IPS-18a (cell line): ENCODE measurements around the gene MED13L.

ENCODE experiments used
- H3K27ac ChIP-seq: one replicate; pipeline ENCODE4 v1.5.1; 2013; ENCODE audit warnings: low read length
- H3K27me3 ChIP-seq: one replicate; pipeline ENCODE4 v1.6.1; 2013; ENCODE audit warnings: mild to moderate bottlenecking, low read length; ENCODE audit not compliant: control insufficient read depth, insufficient read depth
- H3K36me3 ChIP-seq: one replicate; pipeline ENCODE4 v1.6.1; 2013; ENCODE audit warnings: low read depth, low read length; ENCODE audit not compliant: control insufficient read depth
- H3K4me1 ChIP-seq: one replicate; pipeline ENCODE4 v1.6.1; 2013; ENCODE audit warnings: low read depth, low read length; ENCODE audit not compliant: control insufficient read depth
- H3K4me3 ChIP-seq: one replicate; pipeline ENCODE4 v1.5.1; 2013; ENCODE audit warnings: low read length
- H3K9ac ChIP-seq: one replicate; pipeline ENCODE4 v1.6.1; 2013; ENCODE audit warnings: mild to moderate bottlenecking, low read length, moderate library complexity
- H3K9me3 ChIP-seq: one replicate; pipeline ENCODE4 v1.6.1; 2013; ENCODE audit warnings: low read depth, low read length; ENCODE audit not compliant: control insufficient read depth

The MED13L gene

GRCh38 chr12:116186482-116187150 is 90.9 kb downstream of the MED13L start:
- no peak overlapping the region for H3K4me3 ChIP-seq
- H3K9me3 ChIP-seq, result no peaks in the 10 kb centered on the region
- no peak overlapping the region for H3K27ac ChIP-seq
- no peaks in the 10 kb centered on the region for H3K27me3 ChIP-seq
- no peaks in the 10 kb centered on the region for H3K36me3 ChIP-seq
- H3K9ac ChIP-seq, result no peak overlapping the region
- H3K4me1 ChIP-seq, result peaks cover 7% of the 10 kb centered on the region

DNA sequence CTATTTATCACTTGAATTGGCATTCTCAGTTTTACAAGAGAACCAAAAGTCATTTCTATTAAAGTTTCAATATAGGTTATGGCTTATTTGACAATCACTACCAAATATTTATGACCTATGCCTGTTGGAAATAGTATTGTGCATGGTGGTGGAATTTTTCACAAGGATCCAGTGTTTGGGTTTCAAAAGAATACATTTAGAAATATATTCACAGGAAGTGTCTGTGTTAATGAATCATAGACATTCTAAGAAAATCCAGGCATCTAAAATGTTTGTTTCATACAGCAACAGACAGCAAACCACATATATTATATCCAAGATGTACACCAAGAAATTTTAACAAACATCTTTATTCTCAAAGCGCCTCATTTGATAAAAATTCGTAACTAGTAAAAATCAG is 92.7 kb downstream of the MED13L start:
- H3K27me3 ChIP-seq, result no peaks in the 10 kb centered on the region
- no peaks in the 10 kb centered on the region for H3K9me3 ChIP-seq
- no peak overlapping the region for H3K9ac ChIP-seq
- peaks cover 7% of the 10 kb centered on the region for H3K4me1 ChIP-seq
- H3K36me3 ChIP-seq, result no peaks in the 10 kb centered on the region
- no peak overlapping the region for H3K4me3 ChIP-seq
- no peak overlapping the region for H3K27ac ChIP-seq

- no peak overlapping the region for H3K4me3 ChIP-seq
- H3K27ac ChIP-seq, result no peak overlapping the region
- H3K9me3 ChIP-seq, result no peaks in the 10 kb centered on the region
- peaks cover 7% of the 10 kb centered on the region for H3K4me1 ChIP-seq
- H3K27me3 ChIP-seq, result no peaks in the 10 kb centered on the region
- H3K36me3 ChIP-seq, result no peaks in the 10 kb centered on the region
- no peak overlapping the region for H3K9ac ChIP-seq
Measured at GRCh38 chr12:116183741-116184141, 93.8 kb downstream of the MED13L start.

- H3K27ac ChIP-seq, result no peak overlapping the region
- no peaks in the 10 kb centered on the region for H3K9me3 ChIP-seq
- H3K4me1 ChIP-seq, result peaks cover 7% of the 10 kb centered on the region
- no peaks in the 10 kb centered on the region for H3K36me3 ChIP-seq
- no peaks in the 10 kb centered on the region for H3K27me3 ChIP-seq
- H3K9ac ChIP-seq, result no peak overlapping the region
- H3K4me3 ChIP-seq, result no peak overlapping the region
Measured at GRCh38 chr12:116182359-116183063, 95.0 kb downstream of the MED13L start.

GRCh38 chr12:116180448-116180847 is 97.0 kb downstream of the MED13L start:
- Histone ChIP-seq H3K4me1 (peaks cover 19% of the 10 kb centered on the region), H3K4me3 (no peak overlapping the region), H3K27ac (no peak overlapping the region), H3K36me3 (no peaks in the 10 kb centered on the region), H3K9ac (no peak overlapping the region), H3K9me3 (no peaks in the 10 kb centered on the region), H3K27me3 (no peaks in the 10 kb centered on the region)

DNA sequence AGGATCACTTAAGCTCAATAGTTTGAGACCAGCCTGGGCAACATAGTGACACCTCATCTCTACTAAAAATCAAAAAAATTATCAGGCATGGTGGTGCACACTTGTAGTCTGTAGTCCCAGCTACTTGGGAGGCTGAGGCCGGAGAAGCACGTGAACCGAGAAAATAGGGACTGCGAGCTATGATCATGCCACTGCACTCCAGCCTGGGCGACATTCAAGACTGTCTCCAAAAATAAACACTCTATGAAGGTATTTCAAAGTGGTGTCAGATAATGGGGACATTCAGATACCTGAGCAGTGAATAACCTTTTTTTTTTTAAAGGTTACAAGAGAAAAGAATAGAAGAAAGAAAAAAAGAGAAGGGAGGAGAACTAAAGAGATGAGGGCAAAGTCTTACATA is 98.1 kb downstream of the MED13L start:
- H3K27ac ChIP-seq, result no peak overlapping the region
- no peaks in the 10 kb centered on the region for H3K27me3 ChIP-seq
- no peaks in the 10 kb centered on the region for H3K36me3 ChIP-seq
- no peak overlapping the region for H3K4me3 ChIP-seq
- no peaks in the 10 kb centered on the region for H3K9me3 ChIP-seq
- H3K9ac ChIP-seq, result no peak overlapping the region
- H3K4me1 ChIP-seq, result peaks cover 19% of the 10 kb centered on the region

DNA sequence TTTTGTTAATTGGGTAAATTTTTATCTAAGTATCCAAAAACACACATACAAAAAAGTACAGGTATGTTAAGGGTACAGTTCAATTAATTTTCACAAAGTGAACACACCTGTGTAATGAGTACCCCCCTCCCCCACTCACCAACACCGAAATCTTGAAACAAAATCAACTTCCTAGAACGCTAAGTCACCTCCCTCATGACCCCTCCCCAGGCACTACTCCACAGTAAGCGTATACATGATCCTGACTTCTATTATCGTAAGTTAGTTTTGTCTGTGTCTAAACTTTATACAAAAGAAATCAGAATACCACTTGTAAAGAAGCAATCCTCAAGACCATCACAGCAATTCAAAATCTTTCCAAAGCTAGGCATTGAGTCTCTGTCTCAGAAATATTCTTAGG is 100.5 kb downstream of the MED13L start:
- Histone ChIP-seq H3K4me3 (no peak overlapping the region), H3K27ac (no peak overlapping the region), H3K9ac (peak overlapping the region; percentile 1), H3K4me1 (peaks cover 22% of the 10 kb centered on the region), H3K36me3 (no peaks in the 10 kb centered on the region), H3K9me3 (no peaks in the 10 kb centered on the region), H3K27me3 (no peaks in the 10 kb centered on the region)

GRCh38 chr12:116174904-116175303 is 102.6 kb downstream of the MED13L start:
- Histone ChIP-seq H3K36me3 (no peaks in the 10 kb centered on the region), H3K9me3 (no peaks in the 10 kb centered on the region), H3K4me1 (peaks cover 22% of the 10 kb centered on the region), H3K4me3 (no peak overlapping the region), H3K27me3 (no peaks in the 10 kb centered on the region), H3K9ac (no peak overlapping the region), H3K27ac (no peak overlapping the region)

DNA sequence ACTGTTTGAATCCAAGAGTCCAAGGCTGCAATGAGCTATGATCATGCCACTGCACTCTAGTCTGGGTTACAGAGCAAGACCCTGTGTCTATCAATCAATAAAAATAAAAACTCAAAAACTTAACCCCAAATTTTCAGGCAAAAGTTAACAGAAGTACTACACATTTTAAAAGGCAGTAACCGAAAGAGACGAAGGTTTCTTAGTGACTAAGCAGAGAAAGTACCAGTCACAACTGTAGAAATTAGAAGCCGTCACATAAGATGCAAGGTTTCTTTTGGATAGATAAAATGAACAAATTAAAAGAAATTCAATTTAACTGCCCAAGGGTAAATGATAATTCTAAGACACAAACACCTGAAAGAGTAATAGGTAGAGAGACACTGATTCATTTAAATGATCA is 103.5 kb downstream of the MED13L start:
- Histone ChIP-seq H3K27ac (no peak overlapping the region), H3K9ac (no peak overlapping the region), H3K36me3 (no peaks in the 10 kb centered on the region), H3K9me3 (no peaks in the 10 kb centered on the region), H3K4me3 (no peak overlapping the region), H3K4me1 (peaks cover 22% of the 10 kb centered on the region), H3K27me3 (no peaks in the 10 kb centered on the region)

DNA sequence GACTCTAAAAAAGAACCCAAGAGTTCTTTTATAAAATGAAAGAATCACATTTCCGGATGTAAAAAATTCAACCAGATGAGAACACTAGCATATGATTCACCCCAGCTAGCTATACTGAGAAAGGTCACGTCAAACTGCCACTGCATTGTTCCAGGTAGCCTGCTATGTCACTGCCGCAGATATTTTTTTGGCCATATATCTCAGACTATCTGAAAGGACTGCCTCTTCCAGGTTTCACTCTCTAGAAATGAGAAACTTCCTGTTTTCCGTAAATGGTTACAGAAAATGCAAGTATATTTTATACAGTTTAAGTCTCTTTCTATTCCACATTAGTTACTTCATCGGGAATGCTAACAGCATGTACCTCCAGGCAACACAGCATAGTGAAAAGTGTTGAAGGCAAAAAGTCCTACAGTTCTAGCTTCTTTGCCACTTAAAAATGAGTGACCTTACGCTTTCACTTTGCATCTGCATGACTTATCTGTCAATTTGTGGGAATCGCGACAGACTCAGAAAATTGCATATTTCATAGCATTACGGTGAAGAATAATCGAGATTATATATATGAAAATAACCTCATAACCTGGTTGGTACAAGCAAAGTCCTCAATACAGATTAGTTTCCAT is 105.2 kb downstream of the MED13L start:
- Histone ChIP-seq H3K4me3 (no peak overlapping the region), H3K27ac (no peak overlapping the region), H3K27me3 (no peaks in the 10 kb centered on the region), H3K9me3 (no peaks in the 10 kb centered on the region), H3K4me1 (peaks cover 22% of the 10 kb centered on the region), H3K36me3 (no peaks in the 10 kb centered on the region), H3K9ac (no peak overlapping the region)

- H3K4me3 ChIP-seq, result no peak overlapping the region
- no peak overlapping the region for H3K27ac ChIP-seq
- H3K36me3 ChIP-seq, result no peaks in the 10 kb centered on the region
- H3K9me3 ChIP-seq, result no peaks in the 10 kb centered on the region
- no peaks in the 10 kb centered on the region for H3K27me3 ChIP-seq
- H3K9ac ChIP-seq, result no peak overlapping the region
- H3K4me1 ChIP-seq, result peaks cover 16% of the 10 kb centered on the region
Measured at GRCh38 chr12:116171549-116171948, 105.9 kb downstream of the MED13L start.

GRCh38 chr12:116169071-116169470 is 108.4 kb downstream of the MED13L start:
- Histone ChIP-seq H3K4me1 (peaks cover 10% of the 10 kb centered on the region), H3K9ac (no peak overlapping the region), H3K36me3 (no peaks in the 10 kb centered on the region), H3K4me3 (no peak overlapping the region), H3K9me3 (no peaks in the 10 kb centered on the region), H3K27ac (no peak overlapping the region), H3K27me3 (no peaks in the 10 kb centered on the region)
